H1 (cell line): Measurements from ENCODE around the gene TCF4. TPM values are rescaled to one million over a fixed set of nuclear protein-coding genes. Genes with fewer than 3 reads are reported as not detected.

Source experiments
- ASH2L ChIP-seq: fragments of 200-600, 300-600 bp; sonication (generic); IDR thresholded peaks from one replicate; pipeline ENCODE4 v1.7.1; 2017; ENCODE audit warnings: low read length
- ATF2 ChIP-seq: IDR thresholded peaks from 2 replicates; pipeline ENCODE4 v1.6.1; 2012; ENCODE audit warnings: low read length, inconsistent platforms
- NRF1 ChIP-seq: IDR thresholded peaks from 2 replicates; pipeline ENCODE4 v1.6.1; 2011; ENCODE audit warnings: mild to moderate bottlenecking, low read depth, low read length, improper control_type of control experiment
- POLR2A ChIP-seq, 2 experiments: IDR thresholded peaks; 1 replicate in 1 of 2; 2 replicates in 1 of 2; pipeline ENCODE4 v1.6.1; 2011; ENCODE audit warnings: low read depth in 2 of 2, low read length in 2 of 2, mild to moderate bottlenecking in 2 of 2; ENCODE audit errors: control extremely low read depth in 1 of 2
- SP1 ChIP-seq: IDR thresholded peaks from 2 replicates; pipeline ENCODE4 v1.6.1; 2011; ENCODE audit warnings: low read depth, low read length
- polyA plus RNA-seq, 7 experiments: library from polyadenylated mRNA; depleted of rRNA in 3 of 7; stranded (reverse) in 5 of 7; unstranded in 2 of 7; fragments of >200 nt in 5 of 7; fragments of 200-250 nt in 2 of 7; gene quantifications; 1 replicate in 5 of 7; 2 replicates in 1 of 7; 4 replicates in 1 of 7; pipeline versions ENCODE4 v1.2.1 to v1.2.3, GENCODE V29; 2011 to 2013; ENCODE audit warnings: missing spikeins in 2 of 7, mixed read lengths in 2 of 7
- total RNA-seq: library from RNA; stranded (reverse); fragmentation: NEBNext Ultra II Directional; extraction: Animal tissue kit (Norgen Biotek cat#: 25700); gene quantifications from 2 replicates; pipeline ENCODE4 v1.2.1, GENCODE V29; 2021

The TCF4 gene
- total and polyA plus RNA-seq, 2 of the 8 experiments (the other 6 are each of a cell fraction or from before 2014, with no cell fraction given), result 59.3 to 118 TPM

DNA sequence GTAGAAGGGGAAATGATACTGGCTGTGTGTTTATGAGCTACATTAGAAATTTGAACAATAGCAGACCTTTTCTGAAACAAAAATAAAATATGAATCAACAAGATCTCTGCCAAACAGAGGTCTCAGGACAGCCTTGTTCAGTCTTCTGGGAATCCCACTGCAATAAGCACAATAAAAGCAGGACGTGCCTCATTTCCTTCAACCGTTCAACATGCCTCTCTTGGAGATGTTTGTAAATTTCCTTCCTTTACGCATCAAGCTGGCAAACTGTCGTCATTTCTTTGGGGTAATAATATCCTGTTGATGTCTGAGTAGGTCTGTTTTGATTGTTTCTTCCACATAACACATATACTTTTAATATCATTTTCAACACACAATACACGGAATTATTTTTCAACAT lies 77.2 kb downstream of the TCF4 start (continued):
- TF ChIP-seq ATF2, result no peak
- no peak for TF ChIP-seq POLR2A (IDR thresholded peaks at IDR 0.05; ENCODE audit: control extremely low read depth in 1 of 2, low read depth in 2 of 2, low read length in 2 of 2)
- no peak for TF ChIP-seq NRF1
- TF ChIP-seq SP1, result no peak
- TF ChIP-seq ASH2L, result no peak
